Fibroblast of lung (primary cell): ENCODE data around the gene EIF3F. TPM values are rescaled to one million over a fixed set of nuclear protein-coding genes. Genes with fewer than 3 reads are reported as not detected.
A peak's percentile ranks its signal among the peaks of the same experiment; 100 is the strongest.

Experiments used
- DNase-seq, 2 donors: peaks; one replicate each; pipeline versions ENCODE4 v3.0.0 to v3.0.0-alpha.2; 2010; ENCODE audit warnings: low read depth in 2 of 2
- H2AFZ ChIP-seq: 2 replicates; pipeline ENCODE4 v1.5.1; 2012; ENCODE audit warnings: low read length, control low read depth, inconsistent platforms
- H3K27ac ChIP-seq: 2 replicates; pipeline ENCODE4 v1.5.1; 2011; ENCODE audit warnings: low read length, control low read depth; ENCODE audit not compliant: insufficient read depth
- H3K27me3 ChIP-seq: 2 replicates; pipeline ENCODE4 v1.5.1; 2011; ENCODE audit warnings: mild to moderate bottlenecking, low read length; ENCODE audit not compliant: control insufficient read depth, insufficient read depth
- H3K36me3 ChIP-seq: 2 replicates; pipeline ENCODE4 v1.5.1; 2011; ENCODE audit warnings: low read length; ENCODE audit not compliant: control insufficient read depth, insufficient read depth
- H3K4me1 ChIP-seq: 2 replicates; pipeline ENCODE4 v1.5.1; 2011; ENCODE audit warnings: low read length; ENCODE audit not compliant: control insufficient read depth, insufficient read depth; ENCODE audit errors: extremely low read depth
- H3K4me2 ChIP-seq: 2 replicates; pipeline ENCODE4 v1.5.1; 2011; ENCODE audit warnings: low read length, control low read depth; ENCODE audit not compliant: insufficient read depth; ENCODE audit errors: extremely low read depth
- H3K4me3 ChIP-seq, 4 experiments: fragments of 200-600 bp in 1 of 4; sonication (generic) in 1 of 4; replicated peaks in 1 of 4; 2 replicates each; pipeline ENCODE4 v1.5.1; 2011 to 2016; ENCODE audit warnings: low read length in 4 of 4, low read depth in 3 of 4, mild to moderate bottlenecking in 3 of 4, control low read depth in 2 of 4, inconsistent platforms in 1 of 4, mixed read lengths in 1 of 4; ENCODE audit not compliant: insufficient read depth in 1 of 4; ENCODE audit errors: control extremely low read depth in 1 of 4
- H3K79me2 ChIP-seq: 2 replicates; pipeline ENCODE4 v1.5.1; 2012; ENCODE audit warnings: mild to moderate bottlenecking, low read length, inconsistent platforms; ENCODE audit not compliant: control insufficient read depth, insufficient read depth
- H3K9ac ChIP-seq: 2 replicates; pipeline ENCODE4 v1.5.1; 2011; ENCODE audit warnings: mild to moderate bottlenecking, low read length, control low read depth; ENCODE audit not compliant: insufficient read depth
- H3K9me3 ChIP-seq: 2 replicates; pipeline ENCODE4 v1.5.1; 2012; ENCODE audit warnings: low read depth, low read length; ENCODE audit not compliant: control insufficient read depth, insufficient read depth
- H4K20me1 ChIP-seq: 2 replicates; pipeline ENCODE4 v1.5.1; 2011; ENCODE audit warnings: low read length; ENCODE audit not compliant: control insufficient read depth, insufficient read depth; ENCODE audit errors: extremely low read depth
- EZH2 ChIP-seq: IDR thresholded peaks from 2 replicates; pipeline ENCODE4 v1.5.1; 2012; ENCODE audit warnings: low read length, control low read depth, mild to moderate bottlenecking; ENCODE audit errors: missing control alignments
- polyA plus RNA-seq, 2 donors: library from polyadenylated mRNA; depleted of rRNA in 1 of 2; stranded (reverse) in 1 of 2; unstranded in 1 of 2; fragments of >200 nt; gene quantifications; 2 replicates each; pipeline ENCODE4 v1.2.1, GENCODE V29; 2011 to 2012; ENCODE audit warnings: missing spikeins in 1 of 2
- total RNA-seq: library from RNA; depleted of rRNA; stranded (reverse); fragments of >200 nt; gene quantifications from 2 replicates; pipeline ENCODE4 v1.2.1, GENCODE V29; 2014
- TF ChIP-seq, protein P1 (sequence below), 2 donors: IDR thresholded peaks in 1 of 2; conservative IDR thresholded peaks in 1 of 2; 1 replicate in 1 of 2; 2 replicates in 1 of 2; pipeline ENCODE4 v1.5.1; 2011 to 2012; ENCODE audit warnings: low read length in 2 of 2, control low read depth in 1 of 2, inconsistent platforms in 1 of 2, low read depth in 1 of 2, mild to moderate bottlenecking in 1 of 2

EIF3F gene
- total and polyA plus RNA-seq, 2 donors (not counting 1 experiment from before 2014, with no cell fraction given): 303 to 323 TPM

DNA sequence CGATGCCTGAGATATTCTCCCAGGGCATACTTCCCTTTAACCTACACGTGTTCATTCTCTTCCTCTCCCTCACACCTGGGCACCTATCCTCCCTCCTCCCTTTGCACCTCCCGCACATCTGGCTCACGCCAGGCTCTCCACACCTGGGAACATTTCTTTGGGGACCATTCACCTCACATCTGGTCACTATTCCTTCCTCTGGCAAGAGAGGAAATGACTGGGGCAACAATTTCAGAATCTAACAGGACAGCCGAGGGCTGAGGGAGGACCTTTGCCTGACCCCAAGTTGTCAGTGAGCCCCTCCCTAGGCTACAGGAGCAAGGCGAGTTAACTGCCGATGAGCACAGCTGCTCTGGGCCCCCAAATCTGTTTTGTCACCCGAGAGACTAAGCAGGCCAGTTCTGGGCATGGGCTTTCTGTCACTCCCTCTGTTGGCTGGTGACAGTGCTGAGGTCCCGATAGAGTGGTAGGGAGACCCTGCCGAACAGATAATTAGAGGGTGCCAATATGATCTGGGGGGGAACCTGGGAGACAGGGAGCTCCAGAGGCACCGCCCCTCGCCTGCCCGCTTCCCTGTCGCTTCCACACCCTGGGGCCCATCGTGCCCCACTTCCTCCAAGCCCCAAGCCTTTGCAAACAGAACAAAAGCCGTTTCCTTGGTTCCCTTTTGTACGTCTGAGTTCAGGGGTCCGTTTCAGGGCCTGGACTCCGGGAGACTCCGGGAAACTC is 45.6 kb downstream of the EIF3F start:
- DNase-seq: no peak
- Histone ChIP-seq H3K27me3 (no peaks in the 10 kb centered on the region), H3K9ac (no peak overlapping the region), H3K9me3 (no peaks in the 10 kb centered on the region), H2AFZ (peak overlapping the region; percentile 26), H3K79me2 (no peaks in the 10 kb centered on the region), H3K4me2 (peak overlapping the region; percentile 40), H3K4me3 (no peak overlapping the region), H3K36me3 (no peaks in the 10 kb centered on the region), H3K4me1 (peaks cover 2% of the 10 kb centered on the region), H3K27ac (no peak overlapping the region), H4K20me1 (no peaks in the 10 kb centered on the region)
- TF ChIP-seq EZH2: no peak
- TF ChIP-seq, protein P1, sequence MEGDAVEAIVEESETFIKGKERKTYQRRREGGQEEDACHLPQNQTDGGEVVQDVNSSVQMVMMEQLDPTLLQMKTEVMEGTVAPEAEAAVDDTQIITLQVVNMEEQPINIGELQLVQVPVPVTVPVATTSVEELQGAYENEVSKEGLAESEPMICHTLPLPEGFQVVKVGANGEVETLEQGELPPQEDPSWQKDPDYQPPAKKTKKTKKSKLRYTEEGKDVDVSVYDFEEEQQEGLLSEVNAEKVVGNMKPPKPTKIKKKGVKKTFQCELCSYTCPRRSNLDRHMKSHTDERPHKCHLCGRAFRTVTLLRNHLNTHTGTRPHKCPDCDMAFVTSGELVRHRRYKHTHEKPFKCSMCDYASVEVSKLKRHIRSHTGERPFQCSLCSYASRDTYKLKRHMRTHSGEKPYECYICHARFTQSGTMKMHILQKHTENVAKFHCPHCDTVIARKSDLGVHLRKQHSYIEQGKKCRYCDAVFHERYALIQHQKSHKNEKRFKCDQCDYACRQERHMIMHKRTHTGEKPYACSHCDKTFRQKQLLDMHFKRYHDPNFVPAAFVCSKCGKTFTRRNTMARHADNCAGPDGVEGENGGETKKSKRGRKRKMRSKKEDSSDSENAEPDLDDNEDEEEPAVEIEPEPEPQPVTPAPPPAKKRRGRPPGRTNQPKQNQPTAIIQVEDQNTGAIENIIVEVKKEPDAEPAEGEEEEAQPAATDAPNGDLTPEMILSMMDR (conservative IDR thresholded peaks at IDR 0.05 in 1 of 2, IDR thresholded peaks at IDR 0.05 in 1 of 2; ENCODE audit: low read depth in 1 of 2, low read length in 2 of 2): no peak

DNA sequence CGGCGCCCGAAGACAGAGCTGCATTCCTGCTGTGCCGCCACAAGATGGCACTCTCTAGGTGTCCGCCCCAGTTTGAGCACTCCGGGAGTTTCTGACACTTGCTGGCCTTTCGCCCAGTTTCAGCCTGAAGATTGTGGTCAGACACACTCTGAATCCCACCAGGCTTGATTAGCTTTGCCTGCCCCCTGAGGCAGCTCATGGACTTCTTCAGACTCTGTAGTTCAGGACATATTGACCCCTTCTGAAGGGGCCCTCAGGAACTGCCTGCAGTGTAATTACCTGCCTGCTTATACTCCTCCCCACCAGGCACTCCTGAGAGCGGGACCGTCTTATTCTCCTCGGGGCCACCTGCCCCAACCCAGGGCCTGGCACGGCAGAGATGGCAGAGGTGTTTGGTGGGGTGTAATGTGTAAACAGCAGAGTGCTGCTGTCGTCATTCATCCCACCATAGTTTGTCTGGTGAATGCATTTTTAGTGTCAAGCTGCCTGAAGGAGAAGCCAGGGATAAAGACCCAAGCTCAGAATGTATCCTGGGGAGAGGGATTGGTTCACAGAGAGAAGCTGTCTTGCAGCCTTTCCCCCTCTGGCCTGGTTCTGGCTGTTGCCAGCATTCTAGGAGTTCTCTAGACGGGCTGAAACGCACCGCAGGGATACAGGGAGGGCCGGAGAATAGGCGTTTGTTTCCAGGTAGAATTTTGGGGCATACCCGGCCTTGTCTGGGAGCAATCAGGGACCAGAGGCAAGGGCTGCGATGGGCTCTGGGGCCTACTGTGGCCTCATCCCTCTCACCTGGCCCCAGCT is 46.4 kb downstream of the EIF3F start:
- peaks cover 2% of the 10 kb centered on the region for H3K27me3 ChIP-seq
- DNase-seq: peak; percentile 75 to 84
- H3K36me3 ChIP-seq: no peaks in the 10 kb centered on the region
- H3K4me1 ChIP-seq: peaks cover 2% of the 10 kb centered on the region
- H4K20me1 ChIP-seq: no peaks in the 10 kb centered on the region
- no peak overlapping the region for H3K4me2 ChIP-seq
- TF ChIP-seq EZH2: no peak
- TF ChIP-seq, protein P1 (conservative IDR thresholded peaks at IDR 0.05 in 1 of 2, IDR thresholded peaks at IDR 0.05 in 1 of 2; ENCODE audit: low read depth in 1 of 2, low read length in 2 of 2): peak; percentile 82 to 89
- no peaks in the 10 kb centered on the region for H3K9me3 ChIP-seq
- H2AFZ ChIP-seq: no peak overlapping the region
- no peaks in the 10 kb centered on the region for H3K79me2 ChIP-seq
- no peak overlapping the region for H3K4me3 ChIP-seq
- no peak overlapping the region for H3K27ac ChIP-seq
- H3K9ac ChIP-seq: no peak overlapping the region

DNA sequence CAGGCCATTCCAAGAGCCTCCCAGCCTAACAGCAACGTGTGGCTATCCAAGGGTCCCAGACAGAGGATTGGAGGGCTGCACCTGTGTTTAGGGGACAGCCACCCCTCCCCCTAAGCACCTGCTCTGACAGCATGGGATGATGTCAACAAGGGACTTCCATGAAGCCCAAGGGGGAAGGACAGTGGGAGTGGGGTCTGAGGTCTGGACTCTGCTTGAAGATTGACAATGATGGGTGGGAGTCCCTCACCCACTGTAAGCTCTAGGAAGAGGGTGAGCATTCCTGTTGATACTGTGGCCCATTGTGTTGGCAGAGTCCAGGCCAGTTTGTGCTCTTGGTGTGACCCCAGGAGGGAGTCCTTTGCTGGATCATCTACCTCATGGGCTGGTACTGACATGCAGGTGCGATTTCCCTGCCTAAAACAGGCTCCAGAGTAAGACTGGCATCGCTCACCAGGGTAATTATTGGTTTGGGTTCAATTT is 47.0 kb downstream of the EIF3F start:
- H3K9me3 ChIP-seq: no peaks in the 10 kb centered on the region
- no peak overlapping the region for H3K27ac ChIP-seq
- H3K4me3 ChIP-seq: no peak overlapping the region
- no peaks in the 10 kb centered on the region for H3K36me3 ChIP-seq
- H3K79me2 ChIP-seq: no peaks in the 10 kb centered on the region
- peaks cover 2% of the 10 kb centered on the region for H3K4me1 ChIP-seq
- no peak overlapping the region for H3K4me2 ChIP-seq
- TF ChIP-seq EZH2: no peak
- TF ChIP-seq, protein P1 (conservative IDR thresholded peaks at IDR 0.05 in 1 of 2, IDR thresholded peaks at IDR 0.05 in 1 of 2; ENCODE audit: low read depth in 1 of 2, low read length in 2 of 2): no peak
- no peak overlapping the region for H2AFZ ChIP-seq
- DNase-seq: no peak
- H4K20me1 ChIP-seq: no peaks in the 10 kb centered on the region
- H3K9ac ChIP-seq: no peak overlapping the region
- H3K27me3 ChIP-seq: peaks cover 2% of the 10 kb centered on the region
